Islet precursor cell (in vitro differentiated cells): ENCODE data around the gene SYT2.
"Not testable (repeated sequence)": the region's sequence is repeated elsewhere in the genome, so short reads cannot be mapped to it uniquely, and the experiment has no call there.

Experiments
- DNase-seq: peaks from one replicate; pipeline ENCODE4 v3.0.0-alpha.2; 2018

SYT2 gene

GRCh38 chr1:202621446-202621845 lies 88.8 kb downstream of the SYT2 start:
- DNase-seq: no peak

DNA sequence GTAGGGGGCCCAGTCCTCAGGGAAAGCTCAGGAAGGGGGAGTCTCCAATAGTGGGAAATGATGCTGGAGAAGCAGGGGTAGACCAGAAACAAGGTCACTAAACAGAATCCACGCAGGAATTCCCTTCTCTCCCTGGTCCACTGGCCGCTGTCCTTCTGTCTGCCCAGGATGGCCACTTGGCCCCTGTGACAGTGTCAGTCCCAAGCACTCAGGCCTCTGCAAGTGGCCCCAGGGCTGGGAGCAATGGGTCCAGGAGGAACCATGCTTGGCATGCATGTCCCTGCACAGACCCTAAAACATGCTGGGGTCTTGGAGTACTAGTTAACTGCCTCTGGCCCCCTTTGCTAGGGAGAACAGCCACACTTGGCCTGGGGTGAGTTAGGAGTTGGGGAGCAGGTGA lies 90.2 kb downstream of the SYT2 start:
- DNase-seq: not testable (repeated sequence)

GRCh38 chr1:202619505-202619904 lies 90.7 kb downstream of the SYT2 start:
- DNase-seq: no peak

GRCh38 chr1:202619012-202619411 lies 91.2 kb downstream of the SYT2 start:
- not testable (repeated sequence) for DNase-seq

DNA sequence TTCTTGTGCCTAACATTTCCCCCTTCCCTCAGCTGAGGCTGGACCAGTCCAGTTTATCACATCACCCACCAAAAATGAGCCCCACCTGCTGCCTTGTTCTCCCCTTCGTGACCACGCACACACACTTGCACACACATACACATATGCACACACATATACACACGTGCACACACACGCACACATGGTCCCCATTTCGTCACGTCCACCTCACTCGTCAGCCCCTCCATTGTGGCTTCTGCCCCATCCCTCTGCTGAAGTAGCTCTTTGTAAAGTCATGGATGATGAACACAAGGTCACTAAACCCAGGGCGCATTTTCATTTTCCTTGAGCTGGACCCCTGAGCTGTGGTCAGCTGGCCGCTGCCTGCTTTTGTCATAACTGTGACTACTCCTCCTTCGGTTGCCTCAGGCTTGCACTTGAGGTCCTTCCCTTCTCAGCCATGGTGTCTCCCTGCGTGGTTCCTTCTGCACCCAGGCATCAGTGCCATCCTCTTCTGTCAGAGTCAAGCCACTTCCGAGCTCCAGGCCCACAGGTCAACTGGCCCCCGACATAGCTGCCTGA lies 93.8 kb downstream of the SYT2 start:
- DNase-seq: no peak

GRCh38 chr1:202615501-202616354 lies 94.5 kb downstream of the SYT2 start:
- DNase-seq: no peak

DNA sequence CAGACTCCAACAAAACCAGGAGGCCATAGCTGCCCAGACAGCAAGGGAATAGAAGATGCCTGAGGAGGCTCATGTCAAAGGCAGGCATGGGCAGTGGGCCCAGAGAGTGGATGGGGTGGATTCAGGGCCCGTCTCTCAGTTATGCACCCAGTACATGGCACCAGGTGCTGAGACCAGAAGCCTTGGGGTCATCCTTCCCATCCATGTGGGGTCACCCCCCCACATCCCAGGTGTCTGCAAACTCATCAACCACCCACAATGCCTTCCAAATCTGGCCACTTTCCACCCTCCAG lies 95.1 kb downstream of the SYT2 start:
- not testable (repeated sequence) for DNase-seq

GRCh38 chr1:202614363-202615207 lies 95.7 kb downstream of the SYT2 start:
- DNase-seq: not testable (repeated sequence)

GRCh38 chr1:202613571-202613970 lies 96.7 kb downstream of the SYT2 start:
- no peak for DNase-seq

DNA sequence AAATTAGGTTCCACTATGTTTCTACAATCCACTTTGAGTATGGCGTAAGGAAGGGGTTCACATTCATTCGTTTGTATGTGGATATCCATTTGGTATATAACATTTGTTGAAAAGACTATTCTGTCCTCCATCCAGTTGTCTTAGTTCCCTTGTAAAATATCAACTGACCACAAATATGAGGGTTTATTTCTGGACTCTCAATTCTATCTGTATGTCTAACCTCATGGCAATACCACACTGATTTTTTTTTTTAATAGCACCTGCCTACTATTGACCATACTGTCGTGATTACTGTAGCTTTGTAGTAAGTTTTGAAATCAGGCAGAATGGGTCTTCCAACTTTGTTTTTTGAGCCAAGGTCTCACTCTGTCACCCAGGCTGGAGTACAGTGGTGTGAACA lies 98.2 kb downstream of the SYT2 start:
- DNase-seq: not testable (repeated sequence)

GRCh38 chr1:202605515-202605914 lies 104.7 kb downstream of the SYT2 start:
- no peak for DNase-seq

DNA sequence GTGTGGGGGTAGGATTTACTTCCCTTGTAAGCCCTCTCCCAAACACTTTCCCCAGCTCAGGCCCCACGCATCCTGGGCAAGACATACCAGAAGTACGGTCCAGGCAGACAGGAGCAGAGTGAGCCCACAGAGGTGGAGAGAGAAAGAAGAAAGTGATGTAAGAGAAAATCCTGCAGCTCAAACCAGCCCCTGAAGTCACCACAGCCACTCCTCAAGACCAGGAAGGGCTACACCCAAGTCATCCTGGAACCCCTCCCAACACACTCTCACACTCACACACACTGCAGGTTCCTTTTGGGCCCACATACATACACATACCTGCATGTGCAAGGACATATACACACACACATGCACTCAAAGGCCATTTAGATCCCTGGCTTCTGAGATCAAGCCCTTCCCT lies 106.8 kb downstream of the SYT2 start:
- no peak for DNase-seq

DNA sequence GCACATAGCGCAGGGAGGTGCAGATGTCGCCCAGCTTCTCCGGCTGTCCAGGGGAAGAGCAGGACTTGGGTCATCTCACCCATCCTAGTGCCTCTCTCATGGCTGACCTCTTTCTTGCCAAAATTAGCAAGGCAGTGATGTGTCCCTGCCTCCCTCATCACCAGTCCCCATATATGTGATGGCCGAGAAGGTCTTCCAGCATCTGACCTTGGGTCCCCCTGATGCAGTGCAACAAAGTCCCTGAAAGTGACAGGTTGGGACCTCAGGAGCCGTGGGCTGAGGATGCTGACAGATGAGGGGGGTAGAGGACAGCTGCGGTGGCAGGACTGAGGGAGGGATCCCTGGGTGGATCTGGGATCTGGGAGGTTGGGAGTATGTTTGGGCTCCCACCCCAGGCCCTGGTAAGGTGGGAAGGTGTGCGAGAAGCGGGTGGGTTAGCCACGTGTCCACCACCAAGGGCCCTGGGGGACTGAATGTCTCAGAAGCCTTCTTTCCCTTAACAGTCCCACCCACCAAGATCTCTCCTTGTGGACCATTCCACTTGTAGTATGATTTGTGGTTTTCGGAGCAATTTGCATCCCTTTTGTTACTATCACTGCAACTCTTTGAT lies 109.7 kb downstream of the SYT2 start:
- DNase-seq: no peak

DNA sequence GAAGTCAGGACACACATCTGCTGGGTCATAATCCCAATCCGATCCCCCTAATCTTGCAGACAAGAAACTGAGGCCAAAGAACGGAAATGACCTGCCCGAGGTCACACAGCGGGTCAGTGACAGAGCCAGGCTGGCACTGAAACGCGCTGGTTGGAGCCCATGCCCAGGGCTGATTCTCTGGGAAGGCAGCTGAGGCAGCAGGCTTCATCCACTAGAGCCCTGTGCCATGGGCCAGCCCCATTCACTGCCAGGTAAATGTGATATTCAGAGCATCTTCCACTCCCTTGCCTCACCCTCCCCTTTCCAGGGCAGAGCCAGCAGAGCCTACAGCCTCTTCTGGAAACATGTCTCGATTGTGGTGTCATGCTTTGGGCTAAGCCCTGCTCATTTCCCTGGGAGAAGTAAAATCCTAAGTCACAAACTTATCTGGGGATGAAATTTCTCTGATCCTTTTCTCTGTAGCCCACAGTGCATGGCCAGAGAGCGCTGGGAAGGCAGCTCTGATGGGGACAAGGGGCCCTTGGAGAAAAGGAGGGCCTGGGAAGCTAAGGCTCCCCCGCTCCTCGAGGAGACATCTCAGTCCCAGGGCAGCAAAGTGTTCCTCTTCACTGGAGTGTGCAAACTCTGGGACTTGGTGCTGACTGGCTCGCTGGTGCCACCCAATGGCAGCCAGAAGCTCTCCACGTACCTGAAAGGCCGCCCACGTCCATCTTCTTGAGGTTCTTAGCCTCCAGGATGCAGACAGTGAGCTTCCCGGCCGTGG lies 110.4 kb downstream of the SYT2 start:
- peak; percentile 90 for DNase-seq

DNA sequence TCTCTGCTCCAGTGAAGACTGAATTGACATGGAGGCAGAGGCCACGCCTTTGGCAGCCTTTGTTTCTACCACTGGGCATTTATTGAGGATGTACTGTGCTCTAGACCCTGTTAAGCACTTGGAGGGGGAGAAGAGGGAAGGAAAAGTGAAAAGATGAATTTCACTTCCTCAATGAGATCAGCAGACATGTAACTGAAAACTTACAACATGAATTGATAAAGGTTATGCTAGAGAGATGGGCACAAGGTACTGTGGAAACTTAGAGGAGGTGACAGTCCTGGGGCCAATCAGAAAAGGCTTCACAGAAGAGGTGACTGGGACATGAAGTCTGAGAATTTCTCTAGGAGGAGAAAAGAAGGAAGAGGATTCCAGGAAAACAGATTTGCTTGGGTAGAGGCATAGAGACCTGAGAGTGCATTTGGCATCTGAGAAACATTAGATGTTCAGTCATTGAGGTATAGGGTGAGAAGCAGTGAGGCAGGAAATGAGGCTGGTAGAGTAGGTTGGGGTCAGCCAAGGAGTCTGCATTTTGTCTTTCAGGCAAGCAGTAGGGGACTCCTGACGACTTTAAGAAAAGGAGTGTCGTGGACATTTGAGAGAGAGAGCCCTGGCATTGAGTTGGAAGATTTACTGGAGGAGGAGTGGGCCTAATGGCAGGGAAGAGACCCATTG lies 113.0 kb downstream of the SYT2 start:
- no peak for DNase-seq

DNA sequence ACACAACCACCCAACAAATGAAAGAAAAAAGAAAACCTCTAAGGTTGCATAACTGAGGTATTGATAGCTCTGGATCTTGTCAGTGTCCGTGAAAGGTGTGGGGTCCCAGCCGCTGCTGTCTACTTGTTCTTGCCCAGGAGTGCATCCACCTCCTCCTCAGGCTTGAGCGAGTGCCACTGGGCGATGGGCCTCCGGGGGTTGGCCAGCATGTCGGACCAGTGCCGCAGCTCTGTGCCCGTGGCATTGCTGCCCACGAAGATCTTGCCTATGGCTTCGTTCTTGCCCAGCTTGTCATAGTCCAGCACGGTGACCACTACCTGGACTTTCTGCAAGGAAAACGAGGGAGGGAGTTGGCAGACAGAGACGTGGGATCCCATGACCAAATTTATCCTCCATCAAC lies 113.6 kb downstream of the SYT2 start:
- DNase-seq: no peak

DNA sequence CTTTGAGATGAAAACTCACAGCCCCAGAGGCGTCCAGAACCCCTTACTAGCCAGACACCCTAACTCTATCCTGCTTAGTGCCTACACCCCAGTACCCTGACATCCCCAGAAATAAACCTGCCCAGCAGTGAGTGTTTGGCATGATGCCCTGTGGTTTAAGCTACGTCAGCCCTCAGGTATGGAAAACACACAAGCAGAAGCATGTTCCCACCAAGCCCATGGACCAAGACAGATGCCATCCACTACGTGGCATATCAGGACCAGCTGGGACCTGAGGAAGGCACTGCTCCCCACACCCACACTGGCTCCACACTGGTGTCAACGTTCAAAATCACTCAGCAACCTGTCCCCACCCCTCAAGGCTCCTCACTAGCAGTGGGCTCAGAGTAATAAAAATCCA lies 116.4 kb downstream of the SYT2 start:
- no peak for DNase-seq

- no peak for DNase-seq
These were observed 118.1 kb downstream of the SYT2 start for GRCh38 chr1:202592146-202592545.

DNA sequence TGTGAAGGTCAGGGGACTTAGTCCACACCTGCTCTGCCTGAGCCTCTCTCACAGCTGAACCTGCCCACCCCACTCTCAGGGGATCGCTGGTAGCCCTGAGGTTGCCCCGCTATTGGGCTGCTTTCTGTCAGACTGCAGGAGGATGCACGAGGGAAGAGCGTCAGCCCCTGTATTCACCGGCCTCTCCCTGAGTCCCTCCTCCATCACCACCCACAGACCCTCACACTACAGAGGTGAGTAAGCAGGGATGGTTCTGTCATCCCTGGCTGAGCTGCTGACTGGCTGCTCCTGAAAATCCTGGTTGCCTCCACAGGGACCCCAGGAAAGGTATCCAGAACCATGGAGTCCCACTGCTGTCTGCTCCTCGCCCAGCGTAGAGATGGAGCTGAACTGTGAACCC lies 118.7 kb downstream of the SYT2 start:
- DNase-seq: no peak

- no peak for DNase-seq
These were observed 119.3 kb downstream of the SYT2 start for GRCh38 chr1:202590975-202591411.

- no peak for DNase-seq
These were observed 120.1 kb downstream of the SYT2 start for GRCh38 chr1:202590126-202590525.
